Muscle layer of duodenum (tissue), 2 donors: ENCODE measurements around the gene HSPBP1.

Source experiments
- H3K27ac ChIP-seq: one replicate; pipeline ENCODE4 v1.7.0; 2013; ENCODE audit warnings: mild to moderate bottlenecking, low read length
- H3K27me3 ChIP-seq: one replicate; pipeline ENCODE4 v1.7.0; 2013; ENCODE audit warnings: low read depth, mild to moderate bottlenecking, control low read depth, low read length
- H3K36me3 ChIP-seq, 2 donors: one replicate each; pipeline ENCODE4 v1.7.0; 2013; ENCODE audit warnings: low read length in 2 of 2, control low read depth in 1 of 2, mild to moderate bottlenecking in 1 of 2; ENCODE audit not compliant: insufficient read depth in 2 of 2, control insufficient read depth in 1 of 2
- H3K4me1 ChIP-seq, 2 donors: one replicate each; pipeline ENCODE4 v1.7.0; 2013; ENCODE audit warnings: low read length in 2 of 2, mild to moderate bottlenecking in 2 of 2, control low read depth in 1 of 2, moderate library complexity in 1 of 2; ENCODE audit not compliant: insufficient read depth in 2 of 2, control insufficient read depth in 1 of 2
- H3K4me3 ChIP-seq, 2 donors: one replicate each; pipeline ENCODE4 v1.7.0; 2013; ENCODE audit warnings: low read length in 2 of 2, low read depth in 1 of 2, mild to moderate bottlenecking in 1 of 2
- H3K9me3 ChIP-seq, 2 donors: one replicate each; pipeline ENCODE4 v1.7.0; 2013; ENCODE audit warnings: low read length in 2 of 2, control low read depth in 1 of 2, mild to moderate bottlenecking in 1 of 2; ENCODE audit not compliant: control insufficient read depth in 1 of 2
- donor health status: healthy.

Gene HSPBP1

GRCh38 chr19:55251341-55252081, 28.4 kb downstream of the HSPBP1 start:
- no peaks in the 10 kb centered on the region for H3K9me3 ChIP-seq
- no peak overlapping the region for H3K4me3 ChIP-seq
- no peaks in the 10 kb centered on the region for H3K27me3 ChIP-seq
- H3K36me3 ChIP-seq = peaks cover 0 to 7% of the 10 kb centered on the region in 2 donors
- peak overlapping the region; percentile 16 for H3K27ac ChIP-seq
- H3K4me1 ChIP-seq = peaks cover 7 to 52% of the 10 kb centered on the region in 2 donors

- no peak overlapping the region for H3K27ac ChIP-seq
- peaks cover 0 to 42% of the 10 kb centered on the region in 2 donors for H3K4me1 ChIP-seq
- no peaks in the 10 kb centered on the region for H3K9me3 ChIP-seq
- no peaks in the 10 kb centered on the region for H3K27me3 ChIP-seq
- H3K36me3 ChIP-seq = peaks cover 4 to 17% of the 10 kb centered on the region in 2 donors
- H3K4me3 ChIP-seq = no peak overlapping the region
Observed at GRCh38 chr19:55250262-55251036, 29.5 kb downstream of the HSPBP1 start.

DNA sequence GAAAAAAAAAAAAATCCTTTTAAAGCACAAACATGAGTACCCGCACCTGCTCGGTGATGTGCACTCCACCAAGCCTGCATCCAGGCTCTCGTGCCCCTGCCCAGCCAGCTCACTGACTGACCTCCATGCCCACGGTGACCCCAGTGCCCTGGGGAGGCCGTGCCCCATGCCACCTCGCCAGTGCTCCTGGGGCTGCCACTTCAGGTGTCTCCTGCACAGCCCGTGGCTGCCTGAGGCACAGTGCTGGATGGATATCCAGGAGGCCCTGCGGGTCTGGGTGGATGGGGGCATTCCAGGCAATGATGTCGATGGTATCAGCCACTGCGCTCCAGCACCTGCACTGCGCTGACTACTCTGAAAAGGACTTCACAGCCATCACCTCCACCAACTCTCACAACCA, 30.1 kb downstream of the HSPBP1 start:
- H3K36me3 ChIP-seq = peaks cover 6 to 23% of the 10 kb centered on the region in 2 donors
- no peak overlapping the region for H3K4me3 ChIP-seq
- H3K9me3 ChIP-seq = no peaks in the 10 kb centered on the region
- no peak overlapping the region for H3K27ac ChIP-seq
- peaks cover 0 to 35% of the 10 kb centered on the region in 2 donors for H3K4me1 ChIP-seq
- no peaks in the 10 kb centered on the region for H3K27me3 ChIP-seq

DNA sequence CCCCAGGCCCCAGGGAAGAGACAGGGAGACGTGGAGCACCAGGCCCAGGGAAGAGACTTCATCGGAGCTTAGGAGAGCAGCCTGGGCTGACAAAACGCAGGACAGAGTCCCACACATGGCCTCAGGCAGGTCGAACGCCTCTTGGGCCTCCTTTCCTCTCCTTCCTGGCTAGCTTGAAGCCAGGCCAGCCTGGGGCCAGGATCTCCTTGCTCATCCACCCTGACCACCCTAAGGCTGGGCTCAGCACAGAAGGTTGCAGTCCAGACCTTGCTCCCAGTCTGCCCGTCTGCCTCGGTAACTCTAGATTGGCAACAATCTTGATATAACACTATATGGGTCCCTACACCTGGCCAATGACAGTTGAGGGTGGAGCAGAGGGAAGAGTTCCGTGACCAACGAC, 31.2 kb downstream of the HSPBP1 start:
- no peak overlapping the region for H3K27ac ChIP-seq
- H3K4me3 ChIP-seq = no peak overlapping the region
- peaks cover 18 to 35% of the 10 kb centered on the region in 2 donors for H3K36me3 ChIP-seq
- H3K27me3 ChIP-seq = no peaks in the 10 kb centered on the region
- H3K9me3 ChIP-seq = no peaks in the 10 kb centered on the region
- peaks cover 0 to 30% of the 10 kb centered on the region in 2 donors for H3K4me1 ChIP-seq

DNA sequence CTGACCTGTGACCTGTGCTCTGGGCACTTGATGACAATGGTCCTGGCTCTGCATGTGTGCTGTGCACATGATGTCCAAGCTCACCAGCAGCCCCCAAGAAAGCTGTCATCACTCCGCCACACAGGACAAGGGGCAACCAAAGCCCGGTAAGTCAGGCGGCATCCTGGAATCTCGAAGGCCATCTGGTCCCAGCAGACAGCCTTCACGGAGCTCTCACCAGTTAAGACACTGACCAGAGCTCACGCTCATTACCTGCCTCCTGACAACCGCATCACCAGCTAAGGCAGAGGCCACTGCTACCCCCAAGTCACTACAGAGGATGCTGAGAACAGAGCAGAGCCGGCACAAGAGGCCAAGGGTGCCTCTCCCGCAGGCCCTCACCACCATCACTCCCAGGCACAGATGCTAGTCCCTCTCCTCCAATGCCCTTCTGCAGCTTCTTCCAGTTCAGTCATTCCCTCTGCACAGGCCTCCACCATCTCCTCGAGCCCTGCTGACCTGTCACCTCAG, 31.7 kb downstream of the HSPBP1 start:
- no peaks in the 10 kb centered on the region for H3K9me3 ChIP-seq
- no peaks in the 10 kb centered on the region for H3K27me3 ChIP-seq
- peaks cover 0 to 30% of the 10 kb centered on the region in 2 donors for H3K4me1 ChIP-seq
- no peak overlapping the region for H3K27ac ChIP-seq
- H3K36me3 ChIP-seq = peaks cover 18 to 40% of the 10 kb centered on the region in 2 donors
- no peak overlapping the region for H3K4me3 ChIP-seq

DNA sequence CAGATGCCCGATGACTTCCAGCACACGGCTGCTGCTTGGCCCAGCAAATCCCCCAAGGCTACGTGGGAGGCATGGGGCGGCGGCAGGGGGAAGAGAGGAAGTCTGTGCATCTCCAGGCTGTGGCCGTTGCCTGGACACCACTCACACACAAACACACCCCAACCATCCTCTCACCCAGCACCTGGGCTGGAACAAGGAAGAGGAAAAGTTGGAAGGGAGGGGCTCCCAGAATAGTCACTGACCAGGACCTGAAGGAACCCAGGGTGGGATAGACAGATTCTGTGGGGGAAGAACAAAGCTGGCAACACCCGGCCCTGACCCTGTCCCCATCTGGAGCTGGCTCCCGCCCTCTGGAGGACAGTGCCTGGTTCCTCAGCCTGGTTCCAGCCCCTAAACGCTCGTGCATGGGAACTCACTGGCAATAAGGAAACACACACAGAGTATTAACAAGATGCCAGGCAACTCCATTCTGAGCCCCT, 32.2 kb downstream of the HSPBP1 start:
- Histone ChIP-seq H3K4me1 (peaks cover 0 to 27% of the 10 kb centered on the region in 2 donors), H3K27ac (no peak overlapping the region), H3K4me3 (no peak overlapping the region), H3K36me3 (peaks cover 20 to 45% of the 10 kb centered on the region in 2 donors), H3K9me3 (no peaks in the 10 kb centered on the region), H3K27me3 (no peaks in the 10 kb centered on the region)

DNA sequence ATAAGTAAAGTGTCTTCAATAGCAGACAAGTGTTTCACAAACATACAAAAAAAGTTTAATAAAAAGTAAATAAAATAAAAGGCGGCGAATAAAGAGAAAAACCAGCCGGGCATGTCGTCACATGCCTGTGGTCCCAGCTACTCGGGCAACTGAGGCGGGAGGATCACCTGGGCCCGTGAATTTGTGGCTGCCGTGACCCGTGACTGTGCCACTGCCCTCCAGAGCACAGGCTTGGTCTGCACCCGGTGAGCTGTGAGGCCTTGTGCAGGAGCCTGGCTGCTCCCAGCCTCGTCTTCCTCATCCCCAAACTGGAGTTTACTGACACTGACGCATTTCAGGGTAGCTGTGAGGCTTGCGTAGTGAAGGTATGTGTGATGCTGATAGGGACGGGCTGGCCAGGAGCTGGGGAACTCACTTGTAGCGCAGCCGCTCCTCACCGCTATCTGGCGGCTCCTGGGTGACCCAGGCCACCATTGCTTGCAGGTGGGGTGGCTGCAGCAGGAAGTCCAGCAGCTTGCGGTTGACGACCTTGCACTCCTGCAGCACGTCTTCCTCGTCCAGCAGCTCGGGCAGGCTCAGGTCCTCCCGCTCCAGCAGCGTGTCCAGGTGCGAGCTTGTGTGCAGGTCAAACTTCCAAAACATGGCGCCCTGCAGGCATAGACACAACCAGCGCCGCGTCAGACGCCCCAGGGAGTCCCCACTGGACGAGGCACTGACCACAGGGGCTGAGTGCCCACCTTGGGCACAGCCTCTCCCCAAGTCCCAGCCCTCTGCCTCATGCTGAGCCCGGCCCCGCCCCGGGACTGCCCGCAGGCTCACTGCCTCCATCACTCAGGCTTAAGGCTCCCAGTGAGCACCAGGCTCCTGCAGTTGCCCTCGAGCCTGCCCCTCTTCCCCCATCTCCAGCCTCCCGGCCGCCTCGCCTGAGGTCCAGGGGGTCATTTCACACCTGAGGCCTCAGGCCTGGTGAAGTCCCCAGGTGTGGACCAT, 33.2 kb downstream of the HSPBP1 start:
- H3K4me1 ChIP-seq = peaks cover 0 to 26% of the 10 kb centered on the region in 2 donors
- peaks cover 27 to 54% of the 10 kb centered on the region in 2 donors for H3K36me3 ChIP-seq
- no peaks in the 10 kb centered on the region for H3K27me3 ChIP-seq
- H3K27ac ChIP-seq = no peak overlapping the region
- H3K4me3 ChIP-seq = no peak overlapping the region
- no peaks in the 10 kb centered on the region for H3K9me3 ChIP-seq

DNA sequence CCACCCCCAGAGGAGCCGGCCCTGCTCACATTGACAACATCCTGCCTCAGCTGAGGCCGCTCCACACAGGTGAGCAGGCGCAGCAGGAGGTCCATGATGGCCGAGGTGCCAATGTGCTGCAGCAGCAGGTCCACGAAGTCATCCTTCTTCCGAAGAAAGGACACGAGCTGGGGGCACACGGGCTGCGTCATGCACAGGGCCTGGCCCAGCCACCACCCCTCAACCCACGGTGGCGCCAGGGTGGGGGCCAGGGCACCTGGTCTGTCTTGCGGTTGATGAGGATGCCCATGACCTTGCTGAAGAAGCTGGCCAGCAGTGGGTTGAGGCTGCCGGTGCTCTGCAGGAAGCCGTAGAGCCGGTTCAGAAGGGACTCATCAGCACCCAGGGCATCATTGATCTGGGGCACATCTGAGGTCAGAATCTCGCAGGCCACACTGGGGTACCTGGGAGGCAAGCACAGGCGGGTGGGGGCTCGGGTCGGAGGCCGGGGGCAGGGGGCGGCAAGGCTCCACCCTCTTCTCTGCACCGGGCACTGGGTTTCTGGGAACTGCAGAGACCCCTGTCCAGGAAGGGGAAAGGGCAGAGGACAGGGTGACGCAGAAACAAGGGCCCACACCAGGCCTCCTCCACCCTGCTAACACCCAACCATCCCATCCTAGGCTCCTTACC, 34.5 kb downstream of the HSPBP1 start:
- Histone ChIP-seq H3K27me3 (no peaks in the 10 kb centered on the region), H3K27ac (no peak overlapping the region), H3K9me3 (no peaks in the 10 kb centered on the region), H3K4me3 (no peak overlapping the region), H3K36me3 (peaks cover 37 to 67% of the 10 kb centered on the region in 2 donors), H3K4me1 (peaks cover 0 to 26% of the 10 kb centered on the region in 2 donors)

DNA sequence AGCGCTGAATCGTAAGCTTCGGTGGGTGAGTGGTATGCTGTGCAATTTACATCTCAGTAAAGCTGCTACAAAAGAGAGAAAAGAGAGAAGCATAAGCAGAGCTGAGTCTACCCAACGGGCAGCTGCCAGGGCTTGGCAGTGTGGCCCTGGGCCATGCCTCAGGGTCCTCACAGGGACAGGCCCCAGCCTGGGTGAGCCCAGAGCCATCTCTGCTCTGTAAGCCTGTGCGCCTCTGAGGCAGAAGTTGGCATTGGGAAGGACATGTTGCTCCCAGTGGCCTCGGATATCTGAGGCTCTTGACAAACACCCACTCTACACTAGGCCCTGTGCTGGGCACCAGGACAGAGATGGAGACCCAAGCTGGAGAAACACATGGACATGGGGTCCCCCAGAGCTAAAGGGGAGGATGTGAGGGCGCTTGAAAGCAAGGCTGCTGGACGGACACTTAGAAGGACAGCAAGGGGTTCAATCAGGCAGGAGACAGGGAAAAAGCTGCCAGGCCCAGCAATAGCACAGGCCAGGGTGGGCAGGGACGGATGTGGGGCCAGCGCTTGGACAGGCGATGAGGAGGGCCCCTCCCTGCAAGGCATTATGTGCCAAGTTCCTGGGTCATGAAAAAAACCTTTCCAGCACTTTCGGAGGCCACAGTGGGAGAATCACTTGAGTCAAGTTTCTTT, 35.8 kb downstream of the HSPBP1 start:
- Histone ChIP-seq H3K9me3 (no peaks in the 10 kb centered on the region), H3K27me3 (no peaks in the 10 kb centered on the region), H3K36me3 (peaks cover 41 to 79% of the 10 kb centered on the region in 2 donors), H3K27ac (no peak overlapping the region), H3K4me1 (peaks cover 0 to 22% of the 10 kb centered on the region in 2 donors), H3K4me3 (no peak overlapping the region)

DNA sequence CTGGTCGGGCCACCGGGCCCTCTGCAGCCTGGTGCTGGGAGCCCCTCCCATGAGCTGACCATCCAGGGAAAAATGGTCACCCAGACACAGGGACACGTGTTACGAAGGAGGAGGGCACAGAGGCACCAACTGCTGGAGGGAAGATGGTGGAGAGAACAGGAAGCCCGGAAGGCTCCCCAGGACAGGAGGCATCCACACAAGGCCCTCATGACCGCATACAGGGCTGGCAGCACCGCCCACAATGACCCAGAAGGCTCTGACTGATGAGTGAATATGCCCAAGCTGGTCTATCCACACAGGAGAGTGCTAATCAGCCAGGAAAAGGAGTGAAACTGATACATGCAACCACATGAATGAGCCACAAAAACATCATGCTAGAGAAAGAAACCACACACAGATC, 37.4 kb downstream of the HSPBP1 start:
- Histone ChIP-seq H3K27me3 (no peaks in the 10 kb centered on the region), H3K27ac (no peak overlapping the region), H3K9me3 (no peaks in the 10 kb centered on the region), H3K36me3 (peaks cover 56 to 96% of the 10 kb centered on the region in 2 donors), H3K4me3 (no peak overlapping the region), H3K4me1 (peaks cover 0 to 6% of the 10 kb centered on the region in 2 donors)
